Limb (tissue), 2 donors: ENCODE measurements around the gene MITF.
"Not testable (repeated sequence)": the region's sequence is repeated elsewhere in the genome, so short reads cannot be mapped to it uniquely, and the experiment has no call there.

Experiments used
- DNase-seq, 2 donors: peaks; one replicate each; pipeline ENCODE4 v3.0.0-alpha.2; 2016; ENCODE audit errors: extremely low spot score in 2 of 2

The MITF gene

GRCh38 chr3:69787436-69788168, 48.3 kb downstream of the MITF start:
- DNase-seq = no peak

- no peak for DNase-seq
Observed at GRCh38 chr3:69791106-69791505, 51.8 kb downstream of the MITF start.

GRCh38 chr3:69791919-69792399, 52.7 kb downstream of the MITF start:
- DNase-seq = peak in 1 of 2 donors; percentile 65

- not testable (repeated sequence) for DNase-seq
Observed at GRCh38 chr3:69796126-69796525, 56.9 kb downstream of the MITF start.

GRCh38 chr3:69803681-69804270, 64.5 kb downstream of the MITF start:
- no peak for DNase-seq

- no peak for DNase-seq
Observed at GRCh38 chr3:69805491-69805890, 66.2 kb downstream of the MITF start.

GRCh38 chr3:69806735-69807438, 67.6 kb downstream of the MITF start:
- DNase-seq = no peak

- no peak for DNase-seq
Observed at GRCh38 chr3:69807674-69808073, 68.4 kb downstream of the MITF start.

- DNase-seq = no peak
Observed at GRCh38 chr3:69809076-69809835, 70.0 kb downstream of the MITF start.

- no peak for DNase-seq
Observed at GRCh38 chr3:69811452-69812401, 72.5 kb downstream of the MITF start.

GRCh38 chr3:69815970-69816369, 76.7 kb downstream of the MITF start:
- no peak for DNase-seq

- no peak for DNase-seq
Observed at GRCh38 chr3:69817988-69818387, 78.7 kb downstream of the MITF start.

GRCh38 chr3:69819282-69819681, 80.0 kb downstream of the MITF start:
- peak in 1 of 2 donors; percentile 28 for DNase-seq

GRCh38 chr3:69821133-69821532, 81.9 kb downstream of the MITF start:
- DNase-seq = peak in 1 of 2 donors; percentile 28

GRCh38 chr3:69823743-69824142, 84.5 kb downstream of the MITF start:
- no peak for DNase-seq

- DNase-seq = no peak
Observed at GRCh38 chr3:69825446-69825845, 86.2 kb downstream of the MITF start.

- DNase-seq = no peak
Observed at GRCh38 chr3:69827127-69827526, 87.9 kb downstream of the MITF start.

- no peak for DNase-seq
Observed at GRCh38 chr3:69828817-69829216, 89.6 kb downstream of the MITF start.

- DNase-seq = no peak
Observed at GRCh38 chr3:69830147-69830546, 90.9 kb downstream of the MITF start.

- no peak for DNase-seq
Observed at GRCh38 chr3:69831737-69832136, 92.5 kb downstream of the MITF start.

- DNase-seq = no peak
Observed at GRCh38 chr3:69833591-69833990, 94.3 kb downstream of the MITF start.
